Retinal pigment epithelial cell (primary cell): ENCODE measurements around the gene PPP1R14D.

Source experiments
- DNase-seq: peaks from one replicate; pipeline ENCODE4 v3.0.0-alpha.2; 2010; ENCODE audit warnings: low read depth
- H3K4me3 ChIP-seq: 2 replicates; pipeline ENCODE4 v1.5.1; 2011; ENCODE audit warnings: mild to moderate bottlenecking, low read length, control low read depth, moderate library complexity
- CTCF ChIP-seq: conservative IDR thresholded peaks from 2 replicates; pipeline ENCODE4 v1.5.1; 2011; ENCODE audit warnings: low read depth, low read length, control low read depth, inconsistent platforms

The PPP1R14D gene

GRCh38 chr15:40858706-40859105, 30.2 kb upstream of the PPP1R14D start:
- no peak for TF ChIP-seq CTCF
- no peak for DNase-seq
- H3K4me3 ChIP-seq = no peak overlapping the region

- no peak for DNase-seq
- peak; percentile 98 for TF ChIP-seq CTCF
- H3K4me3 ChIP-seq = no peak overlapping the region
Measured at GRCh38 chr15:40857601-40858341, 29.3 kb upstream of the PPP1R14D start.

- no peak overlapping the region for H3K4me3 ChIP-seq
- no peak for TF ChIP-seq CTCF
- no peak for DNase-seq
Measured at GRCh38 chr15:40856746-40857145, 28.2 kb upstream of the PPP1R14D start.

- no peak for DNase-seq
- TF ChIP-seq CTCF = no peak
- H3K4me3 ChIP-seq = no peak overlapping the region
Measured at GRCh38 chr15:40855706-40856234, 27.3 kb upstream of the PPP1R14D start.

GRCh38 chr15:40854161-40854560, 25.7 kb upstream of the PPP1R14D start:
- no peak for TF ChIP-seq CTCF
- no peak for DNase-seq
- no peak overlapping the region for H3K4me3 ChIP-seq

- DNase-seq = no peak
- no peak for TF ChIP-seq CTCF
- H3K4me3 ChIP-seq = no peak overlapping the region
Measured at GRCh38 chr15:40853241-40853890, 24.9 kb upstream of the PPP1R14D start.

- H3K4me3 ChIP-seq = no peak overlapping the region
- no peak for DNase-seq
Measured at GRCh38 chr15:40852529-40852928, 24.0 kb upstream of the PPP1R14D start.

More at GRCh38 chr15:40852529-40852928, 24.0 kb upstream of the PPP1R14D start:
- no peak for TF ChIP-seq CTCF
